Measurements from ENCODE around the gene RNF167.

DNA sequence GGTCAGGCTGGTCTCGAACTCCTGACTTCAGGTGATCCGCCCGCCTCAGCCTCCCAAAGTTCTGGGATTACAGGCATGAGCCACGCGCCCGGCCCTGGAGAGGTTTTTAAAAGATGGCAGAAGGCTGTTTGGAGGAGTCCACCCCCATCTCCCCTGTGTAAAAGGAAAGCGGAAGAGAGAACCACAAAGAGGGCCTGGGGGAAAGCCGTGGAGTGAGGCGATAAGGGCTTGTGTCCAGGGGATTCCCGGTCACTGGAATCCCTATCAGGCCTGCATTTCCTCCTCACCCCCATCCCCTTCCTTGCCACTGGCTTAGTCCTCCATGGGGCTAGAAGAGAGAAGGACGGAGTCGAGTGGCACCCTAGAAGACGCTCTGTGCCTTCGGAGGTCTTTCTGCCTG, 8.1 kb upstream of the RNF167 start, which contains the start of gene GP1BA:
- TF ChIP-seq, protein P1, sequence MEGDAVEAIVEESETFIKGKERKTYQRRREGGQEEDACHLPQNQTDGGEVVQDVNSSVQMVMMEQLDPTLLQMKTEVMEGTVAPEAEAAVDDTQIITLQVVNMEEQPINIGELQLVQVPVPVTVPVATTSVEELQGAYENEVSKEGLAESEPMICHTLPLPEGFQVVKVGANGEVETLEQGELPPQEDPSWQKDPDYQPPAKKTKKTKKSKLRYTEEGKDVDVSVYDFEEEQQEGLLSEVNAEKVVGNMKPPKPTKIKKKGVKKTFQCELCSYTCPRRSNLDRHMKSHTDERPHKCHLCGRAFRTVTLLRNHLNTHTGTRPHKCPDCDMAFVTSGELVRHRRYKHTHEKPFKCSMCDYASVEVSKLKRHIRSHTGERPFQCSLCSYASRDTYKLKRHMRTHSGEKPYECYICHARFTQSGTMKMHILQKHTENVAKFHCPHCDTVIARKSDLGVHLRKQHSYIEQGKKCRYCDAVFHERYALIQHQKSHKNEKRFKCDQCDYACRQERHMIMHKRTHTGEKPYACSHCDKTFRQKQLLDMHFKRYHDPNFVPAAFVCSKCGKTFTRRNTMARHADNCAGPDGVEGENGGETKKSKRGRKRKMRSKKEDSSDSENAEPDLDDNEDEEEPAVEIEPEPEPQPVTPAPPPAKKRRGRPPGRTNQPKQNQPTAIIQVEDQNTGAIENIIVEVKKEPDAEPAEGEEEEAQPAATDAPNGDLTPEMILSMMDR (IDR thresholded peaks at IDR 0.05), result no peak
- TF ChIP-seq POLR2A (IDR thresholded peaks at IDR 0.05), result no peak
- TF ChIP-seq POLR2AphosphoS5 (IDR thresholded peaks at IDR 0.05), result no peak

Data from gastroesophageal sphincter (tissue), 3 donors.